A673 (cell line): ENCODE data around the gene NEGR1. TPM values are rescaled to one million over a fixed set of nuclear protein-coding genes. Genes with fewer than 3 reads are reported as not detected.

Source experiments
- BruUV-seq: library from RNA; stranded (reverse); fragments of 400-500 nt; replicated peaks from 2 replicates; lab custom pipeline; 2021; lab: Mats Ljungman, UMichigan
- CTCF ChIA-PET: fragments of 300-600 bp; sonication (Branson Sonifier 250); formaldehyde crosslinking; loops from one replicate; lab custom pipeline; 2022; ENCODE audit warnings: antibody characterized with exemption; lab: Charles Lee
- POLR2A ChIA-PET: fragments of 300-600 bp; sonication (Branson Sonifier 250); formaldehyde crosslinking; loops from one replicate; lab custom pipeline; 2022; ENCODE audit warnings: antibody characterized with exemption; ENCODE audit not compliant: low non-redundant PET; lab: Charles Lee
- DNase-seq: peaks from one replicate; pipeline ENCODE4 v3.0.0-alpha.2; 2015; ENCODE audit warnings: low spot score
- H3K27ac ChIP-seq: fragments of 200-600 bp; sonication (generic); 2 replicates; pipeline ENCODE4 v1.5.1; 2016; ENCODE audit warnings: mixed run types, low read depth, mild to moderate bottlenecking, mixed read lengths, antibody characterized with exemption, low read length; ENCODE audit not compliant: poor library complexity, severe bottlenecking
- H3K27me3 ChIP-seq: fragments of 200-600 bp; sonication (generic); replicated peaks from 2 replicates; pipeline ENCODE4 v1.6.1; 2017; ENCODE audit warnings: mixed run types, low read depth, mild to moderate bottlenecking, mixed read lengths, antibody characterized with exemption, low read length; ENCODE audit not compliant: insufficient read depth, poor library complexity
- H3K36me3 ChIP-seq: fragments of 200-600 bp; sonication (generic); 2 replicates; pipeline ENCODE4 v1.6.1; 2016; ENCODE audit warnings: mixed run types, mild to moderate bottlenecking, mixed read lengths, antibody characterized with exemption, low read length; ENCODE audit not compliant: insufficient read depth, poor library complexity, severe bottlenecking
- H3K4me1 ChIP-seq: fragments of 200-600 bp; sonication (generic); 2 replicates; pipeline ENCODE4 v1.6.1; 2017; ENCODE audit warnings: mixed run types, mild to moderate bottlenecking, mixed read lengths, antibody characterized with exemption, low read length; ENCODE audit not compliant: insufficient read depth, poor library complexity, severe bottlenecking
- H3K4me3 ChIP-seq: fragments of 200-600 bp; sonication (generic); 2 replicates; pipeline ENCODE4 v1.5.1; 2016; ENCODE audit warnings: low read depth, mixed run types, mild to moderate bottlenecking, mixed read lengths, low read length; ENCODE audit not compliant: poor library complexity, severe bottlenecking
- H3K9me3 ChIP-seq: fragments of 200-600 bp; sonication (generic); 2 replicates; pipeline ENCODE4 v1.6.1; 2016; ENCODE audit warnings: mixed run types, low read depth, mild to moderate bottlenecking, mixed read lengths, antibody characterized with exemption, low read length; ENCODE audit not compliant: poor library complexity, severe bottlenecking
- CTCF ChIP-seq: fragments of 300-800, 200-600 bp; sonication (generic); conservative IDR thresholded peaks from 2 replicates; pipeline ENCODE4 v1.5.1; 2017; ENCODE audit warnings: low read depth, mild to moderate bottlenecking, antibody characterized with exemption, low read length, moderate library complexity, mixed read lengths
- EZH2 ChIP-seq: fragments of 200-600 bp; sonication (generic); IDR thresholded peaks from 2 replicates; pipeline ENCODE4 v1.6.1; 2017; ENCODE audit warnings: borderline replicate concordance, low read depth, mild to moderate bottlenecking, mixed read lengths, antibody characterized with exemption, low read length; ENCODE audit not compliant: poor library complexity, severe bottlenecking
- intact Hi-C: fragments of 100-400 bp; cut with micrococcal nuclease; formaldehyde crosslinking; loops from one replicate; pipeline ENCODE4 v1.10.0; 2022; ENCODE audit not compliant: unreplicated experiment
- total RNA-seq: library from RNA; stranded (reverse); gene quantifications from 2 replicates; pipeline ENCODE4 v1.2.3, GENCODE V29; 2021

The NEGR1 gene
- total RNA-seq, 1 experiment from 2014 or later: 7.6 TPM

GRCh38 chr1:71721532-71721931 lies 560.8 kb downstream of the NEGR1 start:
- no peaks in the 10 kb centered on the region for H3K36me3 ChIP-seq
- H3K4me1 ChIP-seq: peaks cover 14% of the 10 kb centered on the region
- H3K4me3 ChIP-seq: no peak overlapping the region
- DNase-seq: no peak
- intact Hi-C loops: no loop called here
- BruUV-seq: no TSS peak
- CTCF ChIA-PET: no interaction called here
- peak; percentile 37 for TF ChIP-seq CTCF
- TF ChIP-seq EZH2: no peak
- no peak overlapping the region for H3K27ac ChIP-seq
- H3K27me3 ChIP-seq: no peaks in the 10 kb centered on the region
- POLR2A ChIA-PET: no interaction called here
- H3K9me3 ChIP-seq: no peaks in the 10 kb centered on the region

GRCh38 chr1:71719330-71719729 lies 563.0 kb downstream of the NEGR1 start:
- peaks cover 14% of the 10 kb centered on the region for H3K4me1 ChIP-seq
- DNase-seq: no peak
- TF ChIP-seq CTCF (no peak), EZH2 (no peak)
- POLR2A ChIA-PET: no interaction called here
- no peaks in the 10 kb centered on the region for H3K27me3 ChIP-seq
- no peaks in the 10 kb centered on the region for H3K36me3 ChIP-seq
- no peaks in the 10 kb centered on the region for H3K9me3 ChIP-seq
- BruUV-seq: no TSS peak
- H3K27ac ChIP-seq: no peak overlapping the region
- no peak overlapping the region for H3K4me3 ChIP-seq
- intact Hi-C loops: no loop called here
- CTCF ChIA-PET: no interaction called here

GRCh38 chr1:71717186-71717585 lies 565.2 kb downstream of the NEGR1 start:
- Histone ChIP-seq H3K27ac (no peak overlapping the region), H3K27me3 (no peaks in the 10 kb centered on the region), H3K4me1 (no peaks in the 10 kb centered on the region), H3K9me3 (no peaks in the 10 kb centered on the region), H3K4me3 (no peak overlapping the region), H3K36me3 (no peaks in the 10 kb centered on the region)
- DNase-seq: no peak
- ChIA-PET CTCF (no interaction called here), POLR2A (no interaction called here)
- BruUV-seq: no TSS peak
- intact Hi-C loops: no loop called here
- no peak for TF ChIP-seq EZH2
- no peak for TF ChIP-seq CTCF
